TTC549 (cell line): Measurements from ENCODE around the gene KISS1R.

Experiments used
- FAIRE-seq: peaks from 2 replicates; lab custom pipeline; 2012; peaks lifted over from hg19 to GRCh38; lab: Jason Lieb, UNC

KISS1R gene

DNA sequence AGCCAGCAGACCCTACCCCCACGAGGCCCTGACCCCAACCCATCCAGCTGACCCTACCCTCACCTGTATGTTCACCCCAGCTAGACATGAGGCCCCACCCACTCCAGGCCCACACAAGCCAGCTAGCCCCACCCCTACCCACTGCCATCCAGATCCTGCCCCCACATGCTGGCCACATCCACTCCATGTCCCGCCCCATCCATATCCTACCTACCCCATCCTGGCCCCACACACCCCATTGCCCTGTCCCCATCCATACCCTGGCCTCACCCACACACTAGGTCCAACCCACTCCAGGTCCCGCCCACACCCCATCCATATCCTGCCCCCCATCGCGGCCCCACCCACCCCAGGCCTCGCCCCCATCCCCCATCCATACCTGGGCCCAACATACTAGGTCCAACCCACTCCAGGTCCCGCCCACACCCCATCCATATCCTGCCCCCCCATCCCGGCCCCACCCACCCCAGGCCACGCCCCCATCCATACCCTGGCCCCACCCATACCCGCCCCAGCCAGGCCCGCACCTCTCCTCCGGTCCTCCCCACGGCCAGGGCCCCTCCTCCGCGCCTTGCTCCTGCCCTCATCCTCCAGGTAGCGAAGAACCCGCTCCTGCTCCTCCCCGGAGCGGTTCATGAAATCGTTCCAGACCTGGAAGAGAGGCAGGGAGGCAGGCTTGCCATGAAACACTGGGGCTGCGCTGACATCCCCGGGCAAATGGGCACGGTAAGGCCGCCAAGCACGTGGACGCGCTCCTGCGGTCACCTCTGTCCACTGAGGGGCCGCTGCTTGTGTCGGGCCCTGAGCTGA is 16.6 kb upstream of the KISS1R start:
- no peak for FAIRE-seq

DNA sequence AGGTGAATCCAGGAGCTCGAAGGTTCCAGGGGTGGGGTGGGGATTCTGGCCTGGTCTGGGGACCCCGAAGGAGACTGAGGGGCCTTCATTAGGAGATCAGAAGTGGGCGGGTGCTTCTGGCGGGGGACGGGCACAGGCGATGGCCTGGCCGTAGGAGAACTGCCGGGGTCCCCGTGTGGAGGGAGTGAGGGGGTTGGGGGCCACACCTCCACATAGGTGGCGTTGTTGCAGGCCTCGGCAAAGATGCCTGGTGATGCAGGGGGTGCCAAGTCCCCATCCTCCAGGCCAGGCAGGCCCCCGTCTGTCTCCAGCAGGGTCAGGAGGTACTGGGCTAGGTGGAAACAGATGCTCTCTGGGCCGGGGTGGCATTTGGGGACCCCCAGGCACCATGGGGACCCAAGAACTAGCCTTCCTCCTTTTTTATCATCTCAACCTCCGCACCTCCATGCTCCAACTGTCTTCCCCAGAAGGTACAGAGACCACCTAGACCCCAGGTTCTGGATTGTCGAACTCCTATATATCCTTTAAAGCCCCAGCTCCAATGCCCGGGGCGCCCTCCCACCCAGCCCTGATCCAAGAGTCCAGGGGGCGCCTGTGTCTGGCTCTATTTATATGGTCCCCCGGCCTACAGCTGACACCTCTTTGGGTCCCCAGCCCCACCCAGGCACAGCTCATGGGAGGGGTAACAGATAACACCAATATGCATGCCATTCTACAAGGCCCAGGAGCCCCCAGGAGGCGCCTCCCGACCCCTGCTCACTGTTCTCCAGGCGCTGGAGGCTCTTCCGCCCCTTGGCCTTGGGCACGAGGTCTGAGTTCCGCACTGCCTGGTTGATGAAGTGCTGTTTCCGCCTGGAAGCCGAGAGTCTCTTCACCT is 15.7 kb upstream of the KISS1R start:
- FAIRE-seq = no peak

DNA sequence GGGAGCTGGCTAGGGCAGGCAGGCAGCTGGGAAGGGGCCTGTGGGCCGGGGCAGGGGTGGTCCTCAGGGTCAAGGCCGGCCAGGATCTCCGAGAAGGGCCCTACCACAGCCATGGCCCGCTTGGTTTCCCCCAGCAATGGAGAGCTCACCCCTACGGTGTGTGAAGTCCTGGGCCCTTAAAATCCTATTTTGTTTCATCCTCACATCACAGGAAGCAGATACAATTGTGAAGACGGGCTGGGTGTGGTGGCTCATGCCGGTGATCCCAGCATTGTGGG is 15.1 kb upstream of the KISS1R start:
- no peak for FAIRE-seq

DNA sequence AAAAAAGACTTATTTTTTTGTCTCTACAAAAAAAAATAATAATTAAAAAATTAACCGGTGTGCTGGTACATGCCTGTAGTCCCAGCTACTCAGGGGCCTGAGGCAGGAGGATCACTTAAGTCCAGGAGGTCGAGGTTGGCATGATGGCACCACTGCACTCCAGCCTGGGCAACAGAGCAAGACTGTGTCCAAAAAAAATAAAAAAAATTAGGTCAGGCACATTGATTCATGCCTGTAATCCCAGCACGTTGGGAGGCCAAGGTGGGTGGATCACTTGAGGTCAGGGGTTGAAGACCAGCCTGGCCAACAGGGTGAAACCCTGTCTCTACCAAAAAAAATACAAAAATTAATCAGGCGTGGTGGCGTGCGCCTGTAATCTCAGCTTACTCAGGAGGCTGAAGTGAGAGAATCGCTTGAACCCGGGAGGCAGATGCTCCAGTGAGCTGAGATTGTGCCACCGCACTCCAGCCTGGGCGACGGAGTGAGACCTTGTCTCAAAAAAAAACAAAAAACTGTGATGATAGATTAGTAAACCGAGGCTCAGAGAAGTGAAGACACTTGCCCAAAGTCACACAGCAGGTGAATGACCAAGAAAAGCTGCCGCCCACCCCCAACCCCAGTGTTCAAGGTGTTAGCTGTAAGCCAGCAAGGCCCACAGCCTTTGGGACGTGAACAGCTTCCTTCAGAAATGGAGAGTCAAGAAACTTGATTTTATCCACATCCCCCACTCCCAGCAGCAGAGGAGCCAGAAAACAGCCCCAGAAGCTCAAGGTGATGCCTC is 14.5 kb upstream of the KISS1R start:
- FAIRE-seq = no peak

DNA sequence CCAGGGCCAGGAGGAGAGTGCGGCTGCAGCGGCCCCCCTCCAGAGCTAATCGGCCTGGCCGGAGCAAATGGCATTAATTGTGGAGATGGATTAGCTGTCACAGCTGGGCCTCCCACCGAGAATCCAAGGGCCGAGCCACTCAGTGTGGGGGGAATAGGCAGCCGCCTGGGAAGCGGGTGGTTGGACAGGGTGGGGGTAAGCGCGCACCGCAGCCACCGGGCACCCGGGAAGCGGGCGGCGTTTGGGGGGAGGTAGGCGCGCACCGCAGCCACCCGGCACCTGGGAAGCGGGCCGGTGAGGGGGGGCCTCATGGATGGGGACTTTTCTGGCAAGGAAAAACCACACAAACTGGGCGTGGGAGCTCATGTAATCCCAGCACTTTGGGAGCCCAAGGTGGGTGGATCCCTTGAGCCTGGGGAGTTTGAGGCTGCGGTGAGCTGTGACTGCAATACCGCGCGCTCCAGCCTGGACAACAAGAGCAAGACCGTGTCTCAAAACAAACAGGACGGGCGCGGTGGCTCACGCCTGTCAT is 13.8 kb upstream of the KISS1R start:
- no peak for FAIRE-seq

DNA sequence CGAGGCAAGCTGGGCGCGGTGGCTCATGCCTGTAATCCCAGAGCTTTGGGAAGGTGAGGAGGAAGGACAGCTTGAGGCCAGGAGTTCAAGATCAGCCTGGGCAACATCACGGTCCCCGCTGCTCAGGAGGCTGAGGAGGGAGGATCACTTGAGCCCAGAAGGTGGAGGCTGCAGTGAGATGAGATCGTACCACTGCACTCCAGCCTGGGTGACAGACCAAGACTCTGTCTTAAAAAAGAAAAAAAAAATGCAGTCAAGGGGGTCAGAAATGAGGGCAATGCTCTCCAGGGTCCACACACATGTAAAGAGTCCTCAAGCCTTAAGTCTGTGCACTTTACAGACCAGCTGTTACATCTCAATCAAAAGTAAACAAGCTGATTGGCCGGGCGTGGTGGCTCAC is 12.6 kb upstream of the KISS1R start:
- no peak for FAIRE-seq

DNA sequence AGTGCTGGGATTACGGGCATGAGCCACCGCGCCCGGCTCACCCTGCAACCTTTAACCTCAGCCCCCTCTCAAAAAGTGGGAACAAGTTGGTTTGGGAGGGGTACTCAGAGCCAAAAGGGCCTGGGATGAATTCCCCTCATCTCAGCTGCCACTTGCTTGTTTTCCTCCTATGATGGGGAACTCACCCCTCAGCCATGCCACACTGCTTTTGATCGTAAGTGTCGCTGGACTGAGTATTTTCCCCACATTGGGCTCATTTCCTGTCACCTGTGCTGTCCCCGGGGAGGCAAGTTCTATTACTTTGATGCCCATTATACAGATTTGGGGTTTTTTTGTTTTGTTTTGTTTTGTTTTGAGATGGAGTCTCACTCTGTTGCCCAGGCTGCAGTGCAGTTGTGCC is 10.7 kb upstream of the KISS1R start:
- FAIRE-seq = no peak

DNA sequence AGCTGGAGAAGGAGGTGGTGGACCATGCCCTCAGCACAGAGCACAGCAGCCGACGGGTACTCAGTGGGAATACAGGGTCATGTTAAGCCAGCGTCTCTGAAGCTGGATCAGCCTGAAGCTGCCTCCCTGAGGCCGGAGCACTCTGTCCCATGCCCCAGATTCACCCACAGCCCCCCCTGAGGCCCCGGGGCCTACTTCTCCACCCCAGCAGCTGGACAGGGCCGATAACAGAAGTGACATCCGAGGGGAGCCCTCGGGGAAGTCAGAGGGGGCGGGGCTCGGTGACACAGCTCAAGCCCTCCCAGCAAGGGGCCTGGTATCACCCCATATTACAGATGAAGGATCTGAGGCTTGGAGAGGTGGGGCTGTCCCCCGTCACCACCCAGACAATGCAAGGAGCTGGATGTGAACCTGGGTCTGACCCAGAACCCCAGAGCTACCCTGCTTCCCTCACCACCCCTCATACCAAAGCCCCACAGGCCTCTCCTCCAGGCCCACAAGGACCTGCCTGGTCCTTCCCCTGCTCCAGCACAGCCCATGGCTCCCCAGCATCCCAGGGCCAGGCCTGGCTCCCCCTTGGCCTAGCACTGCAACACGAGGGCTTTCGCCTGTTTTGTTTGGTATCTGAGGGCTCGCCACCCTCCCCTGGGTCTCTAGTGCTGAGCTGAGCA is 9.8 kb upstream of the KISS1R start:
- no peak for FAIRE-seq

DNA sequence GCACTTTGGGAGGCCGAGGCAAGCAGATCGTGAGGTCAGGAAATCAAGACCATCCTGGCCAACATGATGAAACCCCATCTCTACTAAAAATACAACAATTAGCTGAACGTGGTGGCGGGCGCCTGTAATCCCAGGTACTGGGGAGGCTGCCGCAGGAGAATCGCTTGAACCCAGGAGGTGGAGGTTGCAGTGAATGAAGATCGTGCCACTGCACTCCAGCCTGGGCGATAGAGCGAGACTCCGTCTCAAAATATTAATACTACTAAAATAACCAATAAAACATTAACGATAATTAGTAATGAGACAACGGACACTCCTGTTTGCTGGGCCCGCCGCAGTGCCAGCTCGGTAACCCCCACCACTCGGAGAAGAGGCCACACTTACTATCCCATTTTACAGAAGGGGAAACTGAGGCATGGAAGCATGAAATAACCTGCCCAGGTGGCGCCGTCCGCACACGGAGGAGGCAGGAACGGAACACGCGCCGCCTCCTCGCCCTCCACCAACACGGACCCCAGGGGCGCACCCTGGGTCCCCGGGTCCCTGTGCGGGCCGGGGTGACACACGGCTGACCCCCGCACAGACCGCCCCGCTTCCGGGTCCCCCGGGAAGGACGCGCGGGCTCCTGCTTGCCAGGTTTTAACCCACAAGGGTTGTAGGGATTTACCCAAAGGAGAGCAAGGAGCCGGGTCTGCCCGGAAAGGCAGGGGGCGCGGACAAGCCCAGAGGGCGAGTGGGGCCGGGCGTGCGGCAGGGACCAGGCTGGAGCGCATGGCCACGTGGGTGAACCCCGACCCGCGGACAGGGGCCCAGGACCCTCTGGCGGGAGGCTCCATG is 5.7 kb upstream of the KISS1R start:
- no peak for FAIRE-seq

DNA sequence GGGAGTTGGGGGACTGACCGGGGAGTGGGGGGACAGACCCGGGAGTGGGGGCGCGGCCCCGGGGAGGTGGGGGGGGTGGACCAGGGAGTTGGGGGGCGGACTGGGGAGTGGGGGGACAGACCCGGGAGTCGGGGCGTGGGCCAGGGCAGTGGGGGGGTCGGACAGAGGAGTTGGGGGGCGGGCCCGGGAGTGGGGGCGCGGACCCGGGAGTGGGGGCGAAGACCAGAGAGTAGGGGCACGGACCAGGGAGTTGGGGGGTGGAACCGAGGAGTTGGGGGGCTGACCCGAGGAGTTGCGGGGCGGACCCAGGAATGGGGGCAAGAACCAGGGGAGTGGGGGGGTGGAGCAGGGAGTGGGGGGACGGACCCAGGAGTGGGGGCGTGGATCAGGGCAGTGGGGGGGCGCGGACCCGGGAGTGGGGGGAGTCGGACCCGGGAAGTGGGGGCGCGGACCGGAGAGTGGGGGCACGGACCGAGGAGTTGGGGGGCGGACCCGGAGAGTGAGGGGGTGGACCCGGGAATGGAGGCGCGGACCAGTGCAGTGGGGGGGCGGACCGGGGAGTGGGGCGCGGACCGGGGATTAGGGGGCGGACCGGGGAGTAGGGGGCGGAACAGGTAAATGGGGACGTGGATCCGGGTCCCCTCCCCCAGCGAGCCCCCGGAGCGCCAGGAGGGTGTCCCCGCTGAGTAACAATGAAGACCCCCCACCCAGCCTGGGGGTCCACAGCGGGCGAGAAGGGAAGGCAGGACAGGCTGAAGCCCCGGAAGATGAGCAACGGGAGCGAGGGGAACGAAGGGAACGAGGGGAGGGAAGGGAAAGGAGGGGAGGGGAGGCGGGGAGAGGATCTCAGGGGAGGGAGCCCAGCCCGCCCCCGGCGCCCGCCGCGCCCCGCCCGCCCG is 4.7 kb upstream of the KISS1R start:
- no peak for FAIRE-seq

DNA sequence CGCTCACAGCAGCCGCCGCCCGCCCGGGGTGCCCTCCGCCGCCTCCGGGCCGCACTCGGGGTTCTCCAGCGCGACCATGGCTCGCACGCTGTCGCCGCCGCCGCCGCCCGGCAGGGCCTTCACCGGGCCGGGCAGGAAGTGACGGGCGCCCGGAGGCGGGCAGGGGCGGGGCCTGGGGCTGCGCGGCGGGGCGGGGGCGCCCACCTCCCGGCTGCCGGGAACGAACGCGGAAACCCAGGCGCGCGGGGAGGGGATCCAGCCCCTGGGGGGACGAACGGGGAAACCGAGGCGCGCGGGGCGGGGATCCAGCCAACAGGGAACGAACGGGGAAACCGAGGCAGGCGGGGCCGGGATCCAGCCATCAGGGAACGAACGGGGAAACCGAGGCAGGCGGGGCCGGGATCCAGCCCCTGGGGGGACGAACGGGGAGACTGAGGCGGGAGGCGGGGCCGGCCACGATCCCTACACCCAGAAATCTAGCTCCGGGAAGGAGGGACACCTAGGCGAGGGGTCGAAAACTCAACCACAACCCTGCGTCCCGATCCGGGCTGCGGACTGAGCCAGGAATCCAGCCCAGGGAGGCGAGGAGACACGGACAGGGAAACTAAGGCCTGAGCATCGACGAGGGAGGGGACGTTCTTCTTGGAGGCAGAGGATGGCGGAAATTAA is 3.9 kb upstream of the KISS1R start, which contains the start of gene R3HDM4:
TSS of gene R3HDM4 (minus strand) at position 140 of the 669 bp plus-strand sequence. CDS start at position 78, 62 bp downstream.
- no peak for FAIRE-seq

DNA sequence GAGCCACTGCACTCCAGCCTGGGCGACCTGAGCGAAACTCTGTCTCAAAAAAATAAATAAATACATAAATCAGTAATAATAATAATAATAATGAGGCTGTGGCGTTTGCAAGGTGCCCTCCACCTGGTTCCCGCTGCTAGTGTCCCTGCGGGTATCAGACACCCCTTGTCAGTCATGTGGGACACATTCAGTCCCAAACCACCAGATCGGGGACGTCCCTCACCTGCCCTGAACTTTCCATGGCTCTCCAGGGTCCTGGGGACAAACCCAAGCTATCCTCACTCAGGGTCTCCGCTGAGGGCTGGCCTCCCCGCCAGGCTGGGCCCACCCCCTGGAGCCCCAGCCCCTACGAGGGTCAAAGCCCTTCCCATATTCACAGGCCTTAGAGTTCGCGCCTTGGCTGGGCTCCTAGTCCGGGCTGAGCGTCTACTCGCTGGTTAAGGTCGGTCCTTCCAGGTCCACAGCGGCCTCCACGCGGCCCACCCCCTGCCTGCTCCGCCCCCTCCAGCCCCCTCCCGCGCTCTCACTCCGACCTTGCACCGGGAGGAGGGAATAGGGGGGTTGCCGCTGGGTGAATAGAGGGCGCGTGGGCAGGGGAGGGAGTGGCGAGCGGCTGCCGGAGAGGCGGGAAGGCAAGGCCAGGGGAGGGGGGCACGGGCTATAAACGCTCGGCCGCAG is 349 bp upstream of the KISS1R start:
- no peak for FAIRE-seq

DNA sequence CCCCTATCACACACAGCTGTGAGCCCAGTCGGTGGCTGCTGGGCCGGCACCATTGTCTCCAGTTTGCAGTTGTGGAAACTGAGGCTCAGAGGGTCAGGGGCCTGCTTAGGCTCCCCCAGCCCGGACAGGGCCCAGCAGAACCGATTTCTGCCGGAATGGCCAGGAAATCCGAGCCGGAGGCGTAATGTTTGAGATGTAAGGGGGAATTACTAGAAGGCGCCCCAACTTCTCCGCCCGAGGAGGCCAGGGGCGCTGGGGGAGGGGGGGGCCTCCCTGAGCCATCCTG is 962 bp downstream of the KISS1R start:
- no peak for FAIRE-seq

DNA sequence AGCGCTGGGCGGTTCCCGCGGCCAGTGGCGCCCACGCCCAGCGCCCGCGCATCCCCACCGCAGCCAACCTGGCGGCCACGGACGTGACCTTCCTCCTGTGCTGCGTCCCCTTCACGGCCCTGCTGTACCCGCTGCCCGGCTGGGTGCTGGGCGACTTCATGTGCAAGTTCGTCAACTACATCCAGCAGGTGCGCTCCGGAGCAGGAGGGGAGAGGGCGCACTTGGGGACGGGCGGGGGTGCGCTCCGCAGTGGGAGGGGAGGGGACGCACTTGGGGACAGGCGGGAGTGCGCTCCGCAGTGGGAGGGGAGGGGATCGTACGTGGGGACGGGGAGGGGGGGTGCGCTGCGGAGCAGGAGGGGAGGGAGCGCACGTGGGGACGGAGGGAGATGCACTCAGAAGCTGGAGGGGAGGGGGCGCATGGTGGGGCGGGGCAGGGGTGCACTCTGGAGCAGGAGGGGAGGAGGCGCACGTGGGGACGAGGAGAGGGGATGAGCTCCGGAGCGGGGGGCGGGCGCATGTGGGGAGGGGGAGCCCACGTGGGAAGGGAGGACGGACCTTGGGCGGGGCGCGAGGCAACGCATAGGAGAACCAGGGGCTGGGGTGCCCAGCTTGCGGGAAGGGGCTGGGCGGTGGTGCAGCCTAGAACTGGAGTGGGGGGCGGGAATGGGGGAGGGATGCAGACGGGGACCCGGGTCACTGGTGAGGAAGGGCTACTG is 1.5 kb downstream of the KISS1R start:
- FAIRE-seq = no peak

DNA sequence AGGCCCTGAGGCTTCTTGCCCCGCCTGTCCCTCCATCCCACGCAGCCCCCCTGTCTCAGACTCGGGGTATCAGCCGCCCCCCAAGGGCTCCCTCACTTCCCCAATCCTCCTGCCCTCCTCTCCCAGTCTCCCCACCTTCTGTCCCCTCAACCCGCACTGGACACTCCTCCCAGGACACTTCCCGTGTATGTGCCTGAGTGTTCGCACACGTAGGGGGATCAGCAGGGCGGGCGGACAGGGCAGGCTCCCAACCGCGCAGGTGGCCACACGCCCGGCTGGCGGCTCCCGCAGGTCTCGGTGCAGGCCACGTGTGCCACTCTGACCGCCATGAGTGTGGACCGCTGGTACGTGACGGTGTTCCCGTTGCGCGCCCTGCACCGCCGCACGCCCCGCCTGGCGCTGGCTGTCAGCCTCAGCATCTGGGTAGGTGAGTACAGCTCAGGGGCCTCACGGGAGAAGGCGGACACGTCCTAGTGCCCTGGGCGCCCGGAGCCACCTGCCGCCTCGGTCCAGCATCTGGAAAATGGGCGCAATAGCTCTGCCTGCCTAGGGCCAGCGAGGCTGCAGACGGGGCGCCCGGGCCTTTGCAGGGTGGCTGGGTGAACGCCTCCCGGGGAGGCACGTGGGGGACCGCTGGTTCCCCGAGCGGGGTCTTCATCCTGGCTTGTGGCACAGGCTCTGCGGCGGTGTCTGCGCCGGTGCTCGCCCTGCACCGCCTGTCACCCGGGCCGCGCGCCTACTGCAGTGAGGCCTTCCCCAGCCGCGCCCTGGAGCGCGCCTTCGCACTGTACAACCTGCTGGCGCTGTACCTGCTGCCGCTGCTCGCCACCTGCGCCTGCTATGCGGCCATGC is 2.3 kb downstream of the KISS1R start:
- no peak for FAIRE-seq

DNA sequence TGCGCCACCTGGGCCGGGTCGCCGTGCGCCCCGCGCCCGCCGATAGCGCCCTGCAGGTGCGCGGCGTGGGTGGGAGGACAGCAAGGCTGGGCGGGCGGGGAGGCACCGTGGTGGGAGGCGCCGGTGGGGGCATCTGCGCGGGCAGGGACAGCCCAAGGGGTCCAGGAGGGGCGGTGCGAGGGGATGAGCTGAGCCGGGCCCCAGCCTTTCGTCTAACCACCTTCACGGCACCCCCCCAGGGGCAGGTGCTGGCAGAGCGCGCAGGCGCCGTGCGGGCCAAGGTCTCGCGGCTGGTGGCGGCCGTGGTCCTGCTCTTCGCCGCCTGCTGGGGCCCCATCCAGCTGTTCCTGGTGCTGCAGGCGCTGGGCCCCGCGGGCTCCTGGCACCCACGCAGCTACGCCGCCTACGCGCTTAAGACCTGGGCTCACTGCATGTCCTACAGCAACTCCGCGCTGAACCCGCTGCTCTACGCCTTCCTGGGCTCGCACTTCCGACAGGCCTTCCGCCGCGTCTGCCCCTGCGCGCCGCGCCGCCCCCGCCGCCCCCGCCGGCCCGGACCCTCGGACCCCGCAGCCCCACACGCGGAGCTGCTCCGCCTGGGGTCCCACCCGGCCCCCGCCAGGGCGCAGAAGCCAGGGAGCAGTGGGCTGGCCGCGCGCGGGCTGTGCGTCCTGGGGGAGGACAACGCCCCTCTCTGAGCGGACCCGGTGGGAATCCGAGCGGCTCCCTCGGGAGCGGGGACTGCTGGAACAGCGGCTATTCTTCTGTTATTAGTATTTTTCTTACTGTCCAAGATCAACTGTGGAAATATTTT is 3.1 kb downstream of the KISS1R start:
- no peak for FAIRE-seq
